HFF-Myc (cell line): ENCODE measurements around the gene EDIL3.
"Not testable (repeated sequence)": the region's sequence is repeated elsewhere in the genome, so short reads cannot be mapped to it uniquely, and the experiment has no call there.

Experiments
- DNase-seq: peaks from one replicate; pipeline ENCODE4 v3.0.0-alpha.2; 2011; ENCODE audit warnings: low read depth; ENCODE audit errors: extremely low read depth
- H3K4me3 ChIP-seq: replicated peaks from 2 replicates; pipeline ENCODE4 v1.5.1; 2011; ENCODE audit warnings: low read depth, mild to moderate bottlenecking, control low read depth, low read length
- CTCF ChIP-seq: IDR thresholded peaks from 2 replicates; pipeline ENCODE4 v1.5.1; 2012; ENCODE audit warnings: mild to moderate bottlenecking, low read depth, low read length, control low read depth; ENCODE audit errors: missing control alignments

EDIL3 gene

GRCh38 chr5:84028093-84028492 lies 356.6 kb downstream of the EDIL3 start:
- no peak for TF ChIP-seq CTCF
- H3K4me3 ChIP-seq: no peak overlapping the region
- DNase-seq: no peak

GRCh38 chr5:84018521-84018920 lies 366.2 kb downstream of the EDIL3 start:
- DNase-seq, H3K4me3 ChIP-seq: not testable (repeated sequence)

- no peak overlapping the region for H3K4me3 ChIP-seq
- TF ChIP-seq CTCF: no peak
- no peak for DNase-seq
Measured at GRCh38 chr5:84017523-84018172, 367.0 kb downstream of the EDIL3 start.

- H3K4me3 ChIP-seq: no peak overlapping the region
- TF ChIP-seq CTCF: no peak
- DNase-seq: no peak
Measured at GRCh38 chr5:84016085-84016484, 368.6 kb downstream of the EDIL3 start.

GRCh38 chr5:84014966-84015365 lies 369.7 kb downstream of the EDIL3 start:
- no peak for TF ChIP-seq CTCF
- H3K4me3 ChIP-seq: no peak overlapping the region
- DNase-seq: no peak

GRCh38 chr5:83993803-83994202 lies 390.9 kb downstream of the EDIL3 start:
- no peak for TF ChIP-seq CTCF
- H3K4me3 ChIP-seq: no peak overlapping the region
- no peak for DNase-seq

- no peak for TF ChIP-seq CTCF
- no peak for DNase-seq
- no peak overlapping the region for H3K4me3 ChIP-seq
Measured at GRCh38 chr5:83991566-83992224, 393.0 kb downstream of the EDIL3 start.
